LNCaP clone FGC (cell line): ENCODE results near the gene FUT6.

ENCODE experiments used
- DNase-seq: peaks from one replicate; pipeline ENCODE4 v3.0.0-alpha.2; 2011; ENCODE audit warnings: low read depth
- H3K4me3 ChIP-seq: 2 replicates; pipeline ENCODE4 v1.5.1; 2011; ENCODE audit warnings: mild to moderate bottlenecking, low read depth, low read length, control low read depth
- CTCF ChIP-seq: IDR thresholded peaks from 2 replicates; pipeline ENCODE4 v1.5.1; 2012; ENCODE audit warnings: mild to moderate bottlenecking; ENCODE audit not compliant: control insufficient read depth, insufficient read depth; ENCODE audit errors: extremely low read depth

The FUT6 gene

GRCh38 chr19:5790559-5791520, 48.7 kb downstream of the FUT6 start, which contains the start of gene DUS3L:
Gene DUS3L, minus strand, starts transcription at chr19:5791163. Its CDS starts 22 bp downstream, at chr19:5791141.
- peak within 1 kb of the TSS; percentile 93 for H3K4me3 ChIP-seq
- TF ChIP-seq CTCF, result no peak
- peak; percentile 99 for DNase-seq

DNA sequence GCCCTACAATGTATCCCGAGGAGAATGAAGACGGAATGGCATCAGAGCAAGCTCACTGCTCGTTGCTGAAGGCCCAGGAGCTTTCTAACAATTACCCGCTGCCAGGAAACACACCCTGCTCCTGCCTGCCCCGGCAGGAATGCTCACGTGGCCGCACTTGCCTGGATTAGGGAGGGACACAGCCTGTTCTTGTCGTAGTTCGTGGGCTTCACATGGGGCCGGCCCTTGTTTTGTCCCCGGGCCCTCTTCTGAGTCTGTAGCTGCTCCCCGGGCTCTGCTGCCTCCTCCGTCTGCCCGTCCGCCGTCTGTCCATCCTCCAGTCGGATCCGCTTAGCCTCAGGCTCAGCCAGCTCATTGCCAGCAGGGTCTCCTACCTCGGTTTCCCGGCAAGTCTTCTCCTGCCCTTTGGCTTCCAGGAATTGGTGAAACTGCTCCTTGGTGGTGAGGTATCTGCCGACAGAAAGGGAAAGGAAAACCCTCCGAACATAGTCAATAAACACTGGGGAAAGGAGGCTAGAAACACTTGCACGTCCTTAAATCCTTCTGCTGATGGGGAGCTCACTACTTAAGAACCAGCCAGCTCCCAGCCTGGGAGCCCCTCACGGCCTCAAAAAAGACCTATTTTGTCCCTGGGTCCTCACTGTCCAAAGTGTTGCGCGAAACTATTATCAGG, 49.5 kb downstream of the FUT6 start:
- no peak for DNase-seq
- peak overlapping the region; percentile 93 for H3K4me3 ChIP-seq
- no peak for TF ChIP-seq CTCF

- no peak for TF ChIP-seq CTCF
- DNase-seq, result no peak
- peak overlapping the region; percentile 93 for H3K4me3 ChIP-seq
Observed at GRCh38 chr19:5789351-5789761, 50.1 kb downstream of the FUT6 start.

- no peak for TF ChIP-seq CTCF
- H3K4me3 ChIP-seq, result no peak overlapping the region
- DNase-seq, result no peak
Observed at GRCh38 chr19:5788422-5788821, 51.1 kb downstream of the FUT6 start.

DNA sequence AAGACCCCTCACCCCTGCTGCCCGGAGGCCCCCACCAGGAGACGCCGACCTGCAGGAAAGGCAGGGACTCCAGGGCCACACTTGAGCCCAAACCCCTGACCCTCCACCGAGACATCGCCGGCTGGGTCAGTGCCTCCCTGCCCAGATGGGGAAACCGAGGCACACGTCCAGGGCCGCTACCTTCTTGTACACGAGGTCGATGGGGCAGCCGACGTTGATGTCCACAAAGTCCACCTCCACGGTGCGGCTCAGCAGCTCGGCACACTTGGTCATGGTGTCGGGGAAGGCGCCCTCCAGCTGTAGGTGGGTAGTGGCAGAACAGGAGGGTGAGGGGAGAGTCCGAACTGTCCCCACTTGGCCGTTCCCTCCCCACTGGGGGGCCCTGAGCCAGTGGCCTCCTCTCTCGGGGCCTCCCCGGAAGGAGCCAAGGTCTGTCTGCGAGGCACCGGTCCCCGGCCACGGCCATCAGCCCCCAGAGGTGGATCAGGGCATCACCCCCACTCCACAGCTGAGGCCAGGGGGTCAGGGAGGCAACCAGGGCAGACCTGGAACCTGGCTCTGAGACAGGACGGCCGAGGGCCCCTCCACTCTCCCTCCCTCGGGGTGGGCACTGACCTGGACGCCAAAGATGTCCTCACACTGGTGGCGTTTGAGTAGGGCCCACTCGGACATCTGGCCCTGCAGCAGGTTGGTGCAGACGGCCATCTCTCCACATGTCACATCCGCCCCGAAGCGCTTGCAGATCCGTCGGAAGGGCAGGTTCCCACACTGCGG, 51.9 kb downstream of the FUT6 start:
- TF ChIP-seq CTCF, result no peak
- no peak overlapping the region for H3K4me3 ChIP-seq
- no peak for DNase-seq

GRCh38 chr19:5786593-5787408, 52.7 kb downstream of the FUT6 start:
- no peak for TF ChIP-seq CTCF
- no peak overlapping the region for H3K4me3 ChIP-seq
- no peak for DNase-seq
